Duodenal mucosa (tissue), 2 donors: ENCODE measurements around the gene SLC12A1.
A peak's percentile ranks its signal among the peaks of the same experiment; 100 is the strongest.
"Not testable (repeated sequence)": the region's sequence is repeated elsewhere in the genome, so short reads cannot be mapped to it uniquely, and the experiment has no call there.

Source experiments
- H3K27ac ChIP-seq: one replicate; pipeline ENCODE4 v1.7.0; 2013; ENCODE audit warnings: low read depth, low read length
- H3K27me3 ChIP-seq, 2 donors: one replicate each; pipeline ENCODE4 v1.7.0; 2013; ENCODE audit warnings: low read length in 2 of 2, control low read depth in 1 of 2; ENCODE audit not compliant: insufficient read depth in 2 of 2, control insufficient read depth in 1 of 2
- H3K36me3 ChIP-seq, 2 donors: one replicate each; pipeline ENCODE4 v1.7.0; 2013; ENCODE audit warnings: low read length in 2 of 2, control low read depth in 1 of 2; ENCODE audit not compliant: insufficient read depth in 2 of 2, control insufficient read depth in 1 of 2
- H3K4me1 ChIP-seq, 2 donors: one replicate each; pipeline ENCODE4 v1.7.0; 2013; ENCODE audit warnings: low read length in 2 of 2, control low read depth in 1 of 2; ENCODE audit not compliant: insufficient read depth in 2 of 2, control insufficient read depth in 1 of 2
- H3K4me3 ChIP-seq, 2 donors: one replicate each; pipeline ENCODE4 v1.7.0; 2013; ENCODE audit warnings: low read length in 2 of 2, low read depth in 1 of 2
- H3K9ac ChIP-seq, 2 donors: one replicate each; pipeline ENCODE4 v1.7.0; 2013; ENCODE audit warnings: low read length in 2 of 2, low read depth in 1 of 2
- H3K9me3 ChIP-seq, 2 donors: one replicate each; pipeline ENCODE4 v1.7.0; 2013; ENCODE audit warnings: low read length in 2 of 2, control low read depth in 1 of 2; ENCODE audit not compliant: control insufficient read depth in 1 of 2

SLC12A1 gene

GRCh38 chr15:48324949-48325348 lies 118.8 kb downstream of the SLC12A1 start:
- no peaks in the 10 kb centered on the region for H3K27me3 ChIP-seq
- no peak overlapping the region for H3K4me3 ChIP-seq
- H3K9me3 ChIP-seq = no peaks in the 10 kb centered on the region
- H3K27ac ChIP-seq = no peak overlapping the region
- H3K9ac ChIP-seq = no peak overlapping the region
- peaks cover 3 to 4% of the 10 kb centered on the region in 2 donors for H3K4me1 ChIP-seq
- no peaks in the 10 kb centered on the region for H3K36me3 ChIP-seq

GRCh38 chr15:48325400-48325799 lies 119.3 kb downstream of the SLC12A1 start:
- Histone ChIP-seq H3K36me3 (no peaks in the 10 kb centered on the region), H3K4me1 (peaks cover 4 to 8% of the 10 kb centered on the region in 2 donors), H3K9ac (no peak overlapping the region), H3K27ac (no peak overlapping the region), H3K4me3 (no peak overlapping the region), H3K9me3 (no peaks in the 10 kb centered on the region), H3K27me3 (no peaks in the 10 kb centered on the region)

- H3K9ac ChIP-seq, H3K27ac ChIP-seq, H3K36me3 ChIP-seq, H3K4me1 ChIP-seq, H3K4me3 ChIP-seq, H3K27me3 ChIP-seq, H3K9me3 ChIP-seq: not testable (repeated sequence)
These were observed 120.1 kb downstream of the SLC12A1 start for GRCh38 chr15:48326180-48326579.

GRCh38 chr15:48330105-48330785 lies 124.1 kb downstream of the SLC12A1 start:
- Histone ChIP-seq H3K9me3 (no peaks in the 10 kb centered on the region), H3K4me3 (peak overlapping the region; percentile 71 to 87), H3K27me3 (no peaks in the 10 kb centered on the region), H3K4me1 (peaks cover 13 to 23% of the 10 kb centered on the region in 2 donors), H3K27ac (no peak overlapping the region), H3K36me3 (peaks cover 7% of the 10 kb centered on the region in 2 donors), H3K9ac (peak overlapping the region in 1 of 2 donors; percentile 75)

- Histone ChIP-seq H3K27ac (peak within 1 kb of the TSS; percentile 96), H3K27me3 (no peaks in the 10 kb centered on the region), H3K9ac (peak within 1 kb of the TSS; percentile 75 to 80), H3K4me3 (peak within 1 kb of the TSS; percentile 71 to 87), H3K36me3 (peaks cover 11 to 14% of the 10 kb centered on the region in 2 donors), H3K9me3 (no peaks in the 10 kb centered on the region), H3K4me1 (peaks cover 13 to 23% of the 10 kb centered on the region in 2 donors)
These were observed 125.0 kb downstream of the SLC12A1 start, which contains the start of gene DUT for GRCh38 chr15:48330855-48331795. Gene DUT, plus strand, starts transcription at chr15:48331429. Its CDS starts 87 bp downstream, at chr15:48331516.

GRCh38 chr15:48331796-48332641 lies 125.9 kb downstream of the SLC12A1 start:
- no peaks in the 10 kb centered on the region for H3K27me3 ChIP-seq
- H3K36me3 ChIP-seq = peaks cover 18 to 20% of the 10 kb centered on the region in 2 donors
- H3K4me1 ChIP-seq = peaks cover 13 to 23% of the 10 kb centered on the region in 2 donors
- peak overlapping the region; percentile 96 for H3K27ac ChIP-seq
- H3K9ac ChIP-seq = peak overlapping the region; percentile 75 to 80
- H3K4me3 ChIP-seq = peak overlapping the region; percentile 71 to 87
- H3K9me3 ChIP-seq = no peaks in the 10 kb centered on the region

GRCh38 chr15:48332642-48333034 lies 126.5 kb downstream of the SLC12A1 start:
- Histone ChIP-seq H3K9ac (peak overlapping the region in 1 of 2 donors; percentile 43), H3K27ac (no peak overlapping the region), H3K4me3 (peak overlapping the region; percentile 71 to 87), H3K4me1 (peaks cover 13 to 23% of the 10 kb centered on the region in 2 donors), H3K36me3 (peaks cover 18 to 21% of the 10 kb centered on the region in 2 donors), H3K27me3 (no peaks in the 10 kb centered on the region), H3K9me3 (no peaks in the 10 kb centered on the region)

GRCh38 chr15:48333540-48333939 lies 127.4 kb downstream of the SLC12A1 start:
- H3K27me3 ChIP-seq = no peaks in the 10 kb centered on the region
- H3K9ac ChIP-seq = no peak overlapping the region
- peaks cover 18 to 21% of the 10 kb centered on the region in 2 donors for H3K36me3 ChIP-seq
- H3K4me1 ChIP-seq = peaks cover 13 to 23% of the 10 kb centered on the region in 2 donors
- H3K4me3 ChIP-seq = no peak overlapping the region
- no peak overlapping the region for H3K27ac ChIP-seq
- H3K9me3 ChIP-seq = no peaks in the 10 kb centered on the region

- Histone ChIP-seq H3K4me3 (no peak overlapping the region), H3K9ac (no peak overlapping the region), H3K27ac (no peak overlapping the region), H3K36me3 (peaks cover 18 to 21% of the 10 kb centered on the region in 2 donors), H3K4me1 (peaks cover 13 to 23% of the 10 kb centered on the region in 2 donors), H3K9me3 (no peaks in the 10 kb centered on the region), H3K27me3 (no peaks in the 10 kb centered on the region)
These were observed 128.2 kb downstream of the SLC12A1 start for GRCh38 chr15:48334260-48334659.
